NCI-H82 (cell line): ENCODE data around the gene PKD1.

Source experiments
- DNase-seq: peaks from one replicate; lab custom pipeline; 2025; lab: John Stamatoyannopoulos, UW

The PKD1 gene

GRCh38 chr16:2087748-2088631, 47.7 kb downstream of the PKD1 start:
- no peak for DNase-seq

GRCh38 chr16:2086812-2087747, 48.6 kb downstream of the PKD1 start:
- no peak for DNase-seq

GRCh38 chr16:2086106-2086742, 49.5 kb downstream of the PKD1 start:
- DNase-seq, result no peak

- peak; percentile 32 for DNase-seq
Observed at GRCh38 chr16:2085669-2086068, 50.0 kb downstream of the PKD1 start.

GRCh38 chr16:2084895-2085625, 50.6 kb downstream of the PKD1 start:
- no peak for DNase-seq

- DNase-seq, result no peak
Observed at GRCh38 chr16:2083876-2084780, 51.6 kb downstream of the PKD1 start.

- no peak for DNase-seq
Observed at GRCh38 chr16:2083409-2083808, 52.3 kb downstream of the PKD1 start.

GRCh38 chr16:2082983-2083364, 52.7 kb downstream of the PKD1 start:
- no peak for DNase-seq

- DNase-seq, result no peak
Observed at GRCh38 chr16:2082171-2082982, 53.3 kb downstream of the PKD1 start.

GRCh38 chr16:2081201-2082084, 54.3 kb downstream of the PKD1 start:
- no peak for DNase-seq

- DNase-seq, result no peak
Observed at GRCh38 chr16:2079991-2080390, 55.7 kb downstream of the PKD1 start.

GRCh38 chr16:2079311-2079800, 56.3 kb downstream of the PKD1 start:
- no peak for DNase-seq

GRCh38 chr16:2078691-2079090, 57.0 kb downstream of the PKD1 start:
- DNase-seq, result no peak

- DNase-seq, result no peak
Observed at GRCh38 chr16:2078096-2078495, 57.6 kb downstream of the PKD1 start.

- DNase-seq, result no peak
Observed at GRCh38 chr16:2077696-2078095, 58.0 kb downstream of the PKD1 start.

- no peak for DNase-seq
Observed at GRCh38 chr16:2077016-2077415, 58.7 kb downstream of the PKD1 start.

GRCh38 chr16:2076072-2076865, 59.4 kb downstream of the PKD1 start:
- DNase-seq, result no peak

- no peak for DNase-seq
Observed at GRCh38 chr16:2075631-2076030, 60.1 kb downstream of the PKD1 start.
